Natural killer cell (primary cell): Measurements from ENCODE around the gene FKBP7. TPM values are rescaled to one million over a fixed set of nuclear protein-coding genes. Genes with fewer than 3 reads are reported as not detected.

Source experiments
- ATAC-seq, 3 donors: fragments of 150-1000 bp in 2 of 3; fragments of 200-7000 bp in 1 of 3; cut with Tn5 transposase; 1 replicate in 1 of 3; 2 replicates in 2 of 3; pipeline ENCODE4 v1.10.0; 2021; ENCODE audit warnings: mild to moderate bottlenecking in 2 of 3, moderate library complexity in 2 of 3
- DNase-seq, 2 donors: peaks; one replicate each; pipeline versions ENCODE4 v3.0.0 to v3.0.0-alpha.2; 2013 to 2021; ENCODE audit warnings: mixed read lengths in 1 of 2
- H3K27ac ChIP-seq: one replicate; pipeline ENCODE4 v1.5.1; 2013; ENCODE audit warnings: mild to moderate bottlenecking, low read length
- H3K27me3 ChIP-seq: one replicate; pipeline ENCODE4 v1.6.1; 2013; ENCODE audit warnings: low read length; ENCODE audit not compliant: control insufficient read depth, insufficient read depth
- H3K36me3 ChIP-seq: one replicate; pipeline ENCODE4 v1.6.1; 2013; ENCODE audit warnings: low read length; ENCODE audit not compliant: control insufficient read depth, insufficient read depth
- H3K4me1 ChIP-seq: one replicate; pipeline ENCODE4 v1.6.1; 2013; ENCODE audit warnings: low read length; ENCODE audit not compliant: control insufficient read depth, insufficient read depth
- H3K4me3 ChIP-seq: one replicate; pipeline ENCODE4 v1.5.1; 2013; ENCODE audit warnings: low read length
- H3K9me3 ChIP-seq: one replicate; pipeline ENCODE4 v1.6.1; 2013; ENCODE audit warnings: low read length; ENCODE audit not compliant: control insufficient read depth, insufficient read depth
- H3K27ac Mint-ChIP-seq, 2 donors: one replicate each; pipeline ENCODE4 v1.8.0; 2022; ENCODE audit warnings: mild to moderate bottlenecking in 2 of 2, mixed read lengths in 2 of 2, moderate library complexity in 1 of 2
- H3K27me3 Mint-ChIP-seq, 2 donors: one replicate each; pipeline ENCODE4 v1.8.0; 2022; ENCODE audit warnings: low read depth in 2 of 2, mixed read lengths in 2 of 2
- H3K36me3 Mint-ChIP-seq: one replicate; pipeline ENCODE4 v1.8.0; 2022; ENCODE audit warnings: mixed read lengths
- H3K4me1 Mint-ChIP-seq, 2 donors: one replicate each; pipeline ENCODE4 v1.8.0; 2022; ENCODE audit warnings: mixed read lengths in 2 of 2
- H3K4me3 Mint-ChIP-seq: one replicate; pipeline ENCODE4 v1.8.0; 2022; ENCODE audit warnings: mild to moderate bottlenecking, moderate library complexity, mixed read lengths
- H3K9me3 Mint-ChIP-seq, 2 donors: one replicate each; pipeline ENCODE4 v1.8.0; 2022; ENCODE audit warnings: mixed read lengths in 2 of 2
- CTCF ChIP-seq: fragments of 200-600 bp; IDR thresholded peaks from one replicate; pipeline ENCODE4 v1.8.0; 2022; ENCODE audit warnings: antibody characterized with exemption
- WGBS: methylation state at CpG from one replicate; pipeline ENCODE4 v1.1.7; 2013; ENCODE audit warnings: missing lambda C conversion rate; ENCODE audit not compliant: insufficient coverage; 5-methylcytosine and 5-hydroxymethylcytosine counted together
- intact Hi-C: fragments of 100-400 bp; cut with micrococcal nuclease; formaldehyde crosslinking; loops from one replicate; pipeline ENCODE4 v1.14.2; 2022
- total RNA-seq, 4 donors: library from RNA; stranded (reverse); fragments of 120-200 nt in 1 of 4; gene quantifications; one replicate each; pipeline versions ENCODE4 v1.2.3 to v1.2.4, GENCODE V29; 2013 to 2022

The FKBP7 gene
- total RNA-seq, 3 donors from 2014 or later (not counting 1 experiment from before 2014, with no cell fraction given): 1.1 to 1.3 (median 1.1) TPM

DNA sequence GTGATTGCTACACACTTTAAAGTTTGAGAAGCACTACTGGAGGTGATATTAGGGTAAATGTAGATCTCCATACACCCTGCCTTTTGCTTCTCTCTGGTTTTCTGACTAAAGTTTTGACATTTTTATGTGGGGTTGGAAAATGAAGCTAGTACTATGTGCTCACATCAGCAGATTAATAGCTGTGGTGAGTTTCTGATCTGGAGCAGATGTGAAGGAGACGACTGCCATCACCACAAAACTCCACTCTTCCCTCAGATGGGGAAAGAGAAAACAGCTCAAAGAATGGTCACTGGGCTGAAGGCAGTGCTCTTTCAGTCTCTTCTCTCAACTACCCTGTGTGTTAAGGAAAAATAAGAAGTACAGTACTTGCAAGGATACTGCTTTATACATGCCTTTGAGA, 39.1 kb upstream of the FKBP7 start:
- DNase-seq: no peak
- intact Hi-C loops: no loop called here
- Mint-ChIP-seq H3K27me3 (no peaks in the 10 kb centered on the region), H3K27ac (no peak overlapping the region), H3K4me3 (no peak overlapping the region), H3K9me3 (no peaks in the 10 kb centered on the region), H3K36me3 (no peaks in the 10 kb centered on the region), H3K4me1 (peaks cover 5 to 6% of the 10 kb centered on the region in 2 donors)
- H3K27me3 ChIP-seq: no peaks in the 10 kb centered on the region
- H3K36me3 ChIP-seq: peaks cover 8% of the 10 kb centered on the region
- no CpG with 5 or more reads among the region's 1 CpG for WGBS
- no peak overlapping the region for H3K4me3 ChIP-seq
- peaks cover under 1% of the 10 kb centered on the region for H3K4me1 ChIP-seq
- H3K27ac ChIP-seq: no peak overlapping the region
- no peak for ATAC-seq
- no peak for TF ChIP-seq CTCF
- H3K9me3 ChIP-seq: no peaks in the 10 kb centered on the region

DNA sequence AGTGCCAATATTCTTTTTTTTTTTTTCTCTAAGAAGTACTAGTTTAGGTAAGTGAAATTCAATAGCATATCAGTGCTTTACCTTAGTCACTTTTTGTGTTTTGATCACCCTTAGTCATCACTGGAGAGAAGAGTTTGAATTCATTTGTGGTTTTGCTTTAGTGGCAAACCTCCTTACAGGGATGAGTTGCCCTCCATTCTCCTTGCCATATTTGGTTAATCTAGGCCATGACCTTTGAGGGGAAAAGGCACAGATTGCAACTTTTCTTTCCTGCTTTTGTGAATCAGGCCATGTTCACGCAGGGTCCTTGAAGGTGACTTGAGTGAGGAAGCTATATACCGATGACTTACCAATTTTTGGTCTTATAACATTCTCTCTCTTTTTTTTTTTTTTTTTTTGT, 36.3 kb upstream of the FKBP7 start:
- H3K27ac Mint-ChIP-seq: no peak overlapping the region
- no peaks in the 10 kb centered on the region for H3K36me3 Mint-ChIP-seq
- no peak overlapping the region for H3K4me3 ChIP-seq

DNA sequence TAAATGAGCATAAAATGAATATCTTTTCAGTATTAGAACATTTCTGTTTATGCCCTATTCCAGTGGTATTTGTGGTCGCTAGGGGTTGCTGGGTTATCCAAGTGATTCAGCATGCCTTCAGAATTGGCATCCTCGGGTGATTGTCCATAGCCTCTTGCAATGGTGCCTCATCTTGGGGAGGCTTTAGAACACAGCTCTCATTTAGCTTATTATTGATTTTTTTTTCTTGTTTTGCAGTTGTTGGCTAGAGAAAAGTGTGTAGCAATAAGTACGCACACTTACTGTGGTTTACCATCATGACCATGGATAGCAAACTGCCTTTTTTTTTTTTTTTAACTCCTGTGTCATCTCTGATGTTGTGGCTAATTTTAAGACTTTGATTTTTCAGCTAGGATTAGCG, 35.5 kb upstream of the FKBP7 start:
- no peak for DNase-seq
- H3K27ac Mint-ChIP-seq: no peak overlapping the region
- no peak for TF ChIP-seq CTCF
- no peak overlapping the region for H3K27ac ChIP-seq
- H3K4me3 ChIP-seq: no peak overlapping the region
- intact Hi-C loops: no loop called here
- H3K36me3 Mint-ChIP-seq: no peaks in the 10 kb centered on the region
- H3K27me3 ChIP-seq: no peaks in the 10 kb centered on the region
- ATAC-seq: no peak
- H3K9me3 Mint-ChIP-seq: no peaks in the 10 kb centered on the region
- 91% methylated on average over 4 of the region's 4 CpGs for WGBS
- peaks cover 12% of the 10 kb centered on the region for H3K36me3 ChIP-seq
- H3K4me1 ChIP-seq: no peaks in the 10 kb centered on the region
- no peak overlapping the region for H3K4me3 Mint-ChIP-seq
- H3K27me3 Mint-ChIP-seq: no peaks in the 10 kb centered on the region
- no peaks in the 10 kb centered on the region for H3K9me3 ChIP-seq
- H3K4me1 Mint-ChIP-seq: peaks cover 5 to 6% of the 10 kb centered on the region in 2 donors

More for the DNA sequence above, 36.3 kb upstream of the FKBP7 start:
- DNase-seq (peak in 1 of 2 donors; percentile 37), ATAC-seq (no peak)
- no peak for TF ChIP-seq CTCF
- intact Hi-C loops: no loop called here
- H3K27ac ChIP-seq: no peak overlapping the region
- H3K9me3 ChIP-seq: no peaks in the 10 kb centered on the region
- H3K36me3 ChIP-seq: peaks cover 12% of the 10 kb centered on the region
- Mint-ChIP-seq H3K27me3 (no peaks in the 10 kb centered on the region), H3K4me1 (peaks cover 5 to 6% of the 10 kb centered on the region in 2 donors), H3K4me3 (no peak overlapping the region), H3K9me3 (no peaks in the 10 kb centered on the region)
- WGBS: 71% methylated on average over 1 of the region's 2 CpGs
- no peaks in the 10 kb centered on the region for H3K4me1 ChIP-seq
- H3K27me3 ChIP-seq: no peaks in the 10 kb centered on the region

DNA sequence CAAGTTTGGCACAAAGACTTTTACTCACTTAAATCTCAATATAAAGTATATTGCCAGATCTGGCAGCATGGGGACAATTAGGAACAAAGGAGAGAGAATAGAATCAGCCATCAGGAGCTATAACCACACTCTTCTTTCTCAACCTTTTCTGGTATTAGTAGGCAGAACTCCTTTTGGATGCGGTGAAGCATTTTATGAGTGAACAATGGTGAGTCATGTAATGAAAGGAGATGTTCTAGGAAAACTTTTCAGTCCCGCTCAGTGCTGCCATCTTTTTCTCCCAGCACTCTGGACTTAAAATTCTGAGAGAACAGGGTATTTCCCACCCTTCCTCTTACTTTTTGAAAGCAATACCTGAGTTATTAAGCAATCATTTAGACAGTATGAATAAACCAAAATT, 34.1 kb upstream of the FKBP7 start:
- no peak for TF ChIP-seq CTCF
- WGBS: 89% methylated on average over 2 of the region's 2 CpGs

More for the DNA sequence above, 34.1 kb upstream of the FKBP7 start:
- no peak overlapping the region for H3K27ac Mint-ChIP-seq
- ATAC-seq: no peak
- Histone ChIP-seq H3K4me3 (no peak overlapping the region), H3K9me3 (no peaks in the 10 kb centered on the region), H3K27me3 (no peaks in the 10 kb centered on the region), H3K4me1 (no peaks in the 10 kb centered on the region), H3K36me3 (peaks cover 8% of the 10 kb centered on the region), H3K27ac (no peak overlapping the region)
- peaks cover 5 to 11% of the 10 kb centered on the region in 2 donors for H3K4me1 Mint-ChIP-seq
- no peak overlapping the region for H3K4me3 Mint-ChIP-seq
- H3K36me3 Mint-ChIP-seq: no peaks in the 10 kb centered on the region
- intact Hi-C loops: no loop called here
- DNase-seq: no peak
- no peaks in the 10 kb centered on the region for H3K9me3 Mint-ChIP-seq
- no peaks in the 10 kb centered on the region for H3K27me3 Mint-ChIP-seq
